Gastroesophageal sphincter (tissue), 3 donors: Measurements from ENCODE around the gene ACOXL.

Source experiments
- EP300 ChIP-seq: sonication (generic); formaldehyde crosslinking; IDR thresholded peaks from one replicate; pipeline ENCODE4 v1.6.1; 2017; ENCODE audit warnings: antibody characterized with exemption, mild to moderate bottlenecking
- POLR2A ChIP-seq, 2 donors: fragments of 450-650 bp; IDR thresholded peaks; one replicate each; pipeline ENCODE4 v1.6.1; 2017; ENCODE audit warnings: antibody characterized with exemption in 2 of 2, mild to moderate bottlenecking in 2 of 2, moderate library complexity in 1 of 2
- TF ChIP-seq, protein P1 (sequence below), 4 experiments: fragments of 200-600 bp in 2 of 4; fragments of 450-650 bp in 2 of 4; sonication (generic) in 1 of 4; IDR thresholded peaks; one replicate each; pipeline ENCODE4 v1.5.1; 2017 to 2019; ENCODE audit warnings: antibody characterized with exemption in 4 of 4, mild to moderate bottlenecking in 2 of 4, moderate library complexity in 2 of 4

GRCh38 chr2:111111101-111111755 lies 378.9 kb downstream of the ACOXL start:
- TF ChIP-seq, protein P1, sequence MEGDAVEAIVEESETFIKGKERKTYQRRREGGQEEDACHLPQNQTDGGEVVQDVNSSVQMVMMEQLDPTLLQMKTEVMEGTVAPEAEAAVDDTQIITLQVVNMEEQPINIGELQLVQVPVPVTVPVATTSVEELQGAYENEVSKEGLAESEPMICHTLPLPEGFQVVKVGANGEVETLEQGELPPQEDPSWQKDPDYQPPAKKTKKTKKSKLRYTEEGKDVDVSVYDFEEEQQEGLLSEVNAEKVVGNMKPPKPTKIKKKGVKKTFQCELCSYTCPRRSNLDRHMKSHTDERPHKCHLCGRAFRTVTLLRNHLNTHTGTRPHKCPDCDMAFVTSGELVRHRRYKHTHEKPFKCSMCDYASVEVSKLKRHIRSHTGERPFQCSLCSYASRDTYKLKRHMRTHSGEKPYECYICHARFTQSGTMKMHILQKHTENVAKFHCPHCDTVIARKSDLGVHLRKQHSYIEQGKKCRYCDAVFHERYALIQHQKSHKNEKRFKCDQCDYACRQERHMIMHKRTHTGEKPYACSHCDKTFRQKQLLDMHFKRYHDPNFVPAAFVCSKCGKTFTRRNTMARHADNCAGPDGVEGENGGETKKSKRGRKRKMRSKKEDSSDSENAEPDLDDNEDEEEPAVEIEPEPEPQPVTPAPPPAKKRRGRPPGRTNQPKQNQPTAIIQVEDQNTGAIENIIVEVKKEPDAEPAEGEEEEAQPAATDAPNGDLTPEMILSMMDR (IDR thresholded peaks at IDR 0.05), result no peak
- TF ChIP-seq POLR2A (IDR thresholded peaks at IDR 0.05) (no peak), EP300 (no peak)
